Measurements from ENCODE around the gene ANKRD63. TPM values are rescaled to one million over a fixed set of nuclear protein-coding genes. Genes with fewer than 3 reads are reported as not detected.

ANKRD63 gene
- total and polyA plus RNA-seq, 9 donors: 0.27 TPM; not detected in 8

DNA sequence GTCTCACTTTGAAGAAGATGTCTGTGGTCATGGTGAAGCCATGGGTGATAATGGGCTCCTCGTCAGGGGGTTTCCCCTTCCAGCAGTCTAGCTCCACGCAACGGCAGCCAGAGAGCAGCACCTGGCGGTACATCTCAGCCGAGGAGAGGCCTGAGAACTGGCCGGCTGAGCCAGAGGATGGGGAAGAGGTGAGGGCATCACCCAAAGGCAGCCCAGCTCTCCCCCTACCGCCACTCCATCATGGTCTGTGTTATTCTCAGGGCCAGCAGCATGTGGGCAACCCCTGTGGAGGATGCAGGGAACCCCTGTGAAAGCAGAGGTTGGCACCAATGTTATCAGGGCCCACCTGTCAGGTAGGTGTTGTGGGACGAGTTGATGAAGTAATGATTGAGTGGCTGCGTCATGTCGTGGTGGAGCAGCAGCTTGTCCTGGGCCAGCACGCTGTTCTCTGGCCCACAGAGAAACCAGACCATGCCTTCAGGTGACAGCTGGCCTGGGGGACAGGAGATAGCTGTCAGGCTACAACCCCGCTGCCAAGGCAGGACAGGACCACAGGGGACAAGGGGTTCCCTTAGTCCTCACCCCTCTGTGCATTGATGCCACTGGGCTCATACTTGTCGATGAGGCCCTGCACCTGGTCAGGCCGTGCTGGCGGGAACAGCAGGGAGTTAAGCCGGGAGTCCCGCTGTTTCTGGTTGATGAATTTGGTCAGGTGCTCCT, 15.5 kb upstream of the ANKRD63 start:
- Histone ChIP-seq H3K4me1 (ENCODE audit: insufficient read depth) (no peaks in the 10 kb centered on the region), H3K27me3 (no peaks in the 10 kb centered on the region), H3K27ac (no peak overlapping the region), H3K9me3 (no peaks in the 10 kb centered on the region), H3K4me3 (no peak overlapping the region), H3K36me3 (no peaks in the 10 kb centered on the region)
- 91 to 94% (median 92%) methylated on average over 17 of the region's 17 CpGs for WGBS, 3 donors
- no peak for TF ChIP-seq POLR2A (IDR thresholded peaks at IDR 0.05)
- TF ChIP-seq EP300 (IDR thresholded peaks at IDR 0.05): no peak
- TF ChIP-seq, protein P1, sequence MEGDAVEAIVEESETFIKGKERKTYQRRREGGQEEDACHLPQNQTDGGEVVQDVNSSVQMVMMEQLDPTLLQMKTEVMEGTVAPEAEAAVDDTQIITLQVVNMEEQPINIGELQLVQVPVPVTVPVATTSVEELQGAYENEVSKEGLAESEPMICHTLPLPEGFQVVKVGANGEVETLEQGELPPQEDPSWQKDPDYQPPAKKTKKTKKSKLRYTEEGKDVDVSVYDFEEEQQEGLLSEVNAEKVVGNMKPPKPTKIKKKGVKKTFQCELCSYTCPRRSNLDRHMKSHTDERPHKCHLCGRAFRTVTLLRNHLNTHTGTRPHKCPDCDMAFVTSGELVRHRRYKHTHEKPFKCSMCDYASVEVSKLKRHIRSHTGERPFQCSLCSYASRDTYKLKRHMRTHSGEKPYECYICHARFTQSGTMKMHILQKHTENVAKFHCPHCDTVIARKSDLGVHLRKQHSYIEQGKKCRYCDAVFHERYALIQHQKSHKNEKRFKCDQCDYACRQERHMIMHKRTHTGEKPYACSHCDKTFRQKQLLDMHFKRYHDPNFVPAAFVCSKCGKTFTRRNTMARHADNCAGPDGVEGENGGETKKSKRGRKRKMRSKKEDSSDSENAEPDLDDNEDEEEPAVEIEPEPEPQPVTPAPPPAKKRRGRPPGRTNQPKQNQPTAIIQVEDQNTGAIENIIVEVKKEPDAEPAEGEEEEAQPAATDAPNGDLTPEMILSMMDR (IDR thresholded peaks at IDR 0.05): no peak
- intact Hi-C loops (cut with DNase I): no loop called here
- DNase-seq: no peak

DNA sequence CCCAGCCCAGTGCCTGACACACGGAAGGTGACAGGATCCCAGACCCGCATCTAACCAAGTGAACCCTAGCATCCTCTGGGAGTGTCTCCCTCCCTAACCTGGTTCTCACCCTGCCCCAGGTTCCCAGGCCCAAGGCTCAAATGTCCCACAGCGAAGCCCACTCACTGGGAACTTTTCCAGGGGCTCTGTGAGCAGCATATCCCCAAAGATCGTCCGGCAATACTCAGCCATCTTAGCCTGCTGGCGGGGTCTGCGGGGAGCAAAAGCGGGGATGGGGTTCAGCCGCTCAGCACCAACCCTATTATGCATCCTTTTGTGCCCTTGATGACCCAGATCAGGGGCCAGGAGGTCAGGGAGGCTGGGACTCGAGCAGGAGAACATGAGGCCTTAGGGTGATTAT, 14.5 kb upstream of the ANKRD63 start:
- intact Hi-C loops (cut with DNase I): no loop called here
- H3K4me1 ChIP-seq (ENCODE audit: insufficient read depth): no peaks in the 10 kb centered on the region
- H3K4me3 ChIP-seq: no peak overlapping the region
- TF ChIP-seq, protein P1 (IDR thresholded peaks at IDR 0.05): no peak
- TF ChIP-seq POLR2A (IDR thresholded peaks at IDR 0.05) (no peak), EP300 (IDR thresholded peaks at IDR 0.05) (no peak)
- H3K27ac ChIP-seq: no peak overlapping the region
- H3K36me3 ChIP-seq: no peaks in the 10 kb centered on the region
- no peaks in the 10 kb centered on the region for H3K9me3 ChIP-seq
- no peak for DNase-seq
- WGBS, 3 donors: 88 to 91% (median 89%) methylated on average over 10 of the region's 10 CpGs
- H3K27me3 ChIP-seq: no peaks in the 10 kb centered on the region

DNA sequence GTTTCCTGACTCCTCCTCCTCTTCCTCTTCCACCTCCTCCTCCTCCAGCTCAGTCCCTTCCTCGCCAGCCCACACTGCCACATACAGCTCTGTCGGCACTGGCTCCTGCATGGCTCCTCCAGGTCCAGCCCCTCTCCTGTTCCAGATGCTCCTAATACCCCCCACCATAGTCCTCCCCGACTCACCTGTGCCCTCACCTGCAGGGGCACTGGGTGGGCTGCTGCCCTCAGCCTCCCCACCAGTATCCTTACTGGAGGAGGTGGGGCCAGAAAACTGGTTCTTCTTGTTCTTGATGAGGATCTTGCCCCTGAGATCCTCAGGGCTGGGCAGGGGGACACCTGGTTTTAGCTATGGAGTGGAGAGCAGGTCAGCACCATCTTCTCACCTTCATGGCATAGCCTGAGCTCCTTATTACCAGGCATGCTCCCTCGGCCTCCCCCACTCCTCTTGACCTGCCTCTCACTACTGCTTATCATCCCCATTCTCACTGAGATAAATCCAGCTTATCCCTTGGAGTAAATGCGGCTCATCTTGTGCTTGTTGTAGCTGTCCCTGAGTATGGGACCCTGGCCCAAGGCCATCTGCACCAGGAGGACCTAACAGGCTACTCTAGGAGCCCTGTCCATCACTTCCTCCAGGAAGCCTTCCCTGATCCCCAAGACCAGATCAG, 13.8 kb upstream of the ANKRD63 start:
- Histone ChIP-seq H3K27ac (no peak overlapping the region), H3K36me3 (no peaks in the 10 kb centered on the region), H3K4me3 (no peak overlapping the region), H3K9me3 (no peaks in the 10 kb centered on the region), H3K4me1 (ENCODE audit: insufficient read depth) (no peaks in the 10 kb centered on the region), H3K27me3 (no peaks in the 10 kb centered on the region)
- intact Hi-C loops (cut with DNase I): no loop called here
- no peak for DNase-seq
- WGBS, 3 donors: 77 to 84% (median 84%) methylated on average over 5 of the region's 5 CpGs
- no peak for TF ChIP-seq POLR2A (IDR thresholded peaks at IDR 0.05)
- no peak for TF ChIP-seq EP300 (IDR thresholded peaks at IDR 0.05)
- TF ChIP-seq, protein P1 (IDR thresholded peaks at IDR 0.05): no peak

DNA sequence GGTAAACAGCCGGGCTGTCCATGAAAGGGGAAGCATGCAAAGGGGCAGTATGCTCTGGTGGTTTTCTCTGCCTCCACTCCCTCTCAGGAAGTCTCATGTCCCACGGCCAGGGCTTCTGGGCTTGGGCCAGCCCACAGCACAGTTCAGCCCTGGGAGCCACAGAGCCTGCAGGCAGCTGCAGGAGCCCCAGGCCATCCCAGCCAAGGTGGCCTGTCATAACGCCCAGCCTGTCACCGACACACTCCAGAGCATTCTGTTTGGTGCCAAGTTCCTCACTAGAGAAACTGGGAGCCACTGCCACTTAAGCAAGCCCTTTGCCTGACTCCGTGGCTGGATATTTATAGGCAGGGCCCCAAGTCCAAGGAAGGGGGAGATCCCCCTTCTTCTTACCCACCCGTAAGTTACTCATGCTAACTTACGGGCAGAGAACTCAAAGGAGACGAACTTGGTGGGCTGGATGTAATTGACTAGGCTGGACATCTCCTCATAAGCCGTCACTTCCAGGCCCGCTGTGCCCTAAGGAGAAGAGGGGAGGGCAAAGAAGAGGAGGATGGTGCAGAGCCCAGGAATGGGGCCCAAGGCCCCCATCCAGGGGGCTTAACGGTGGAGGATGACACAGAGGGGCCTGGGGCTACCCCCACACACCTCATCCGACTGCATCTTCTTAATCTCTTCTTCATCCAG, 13.2 kb upstream of the ANKRD63 start:
- H3K27me3 ChIP-seq: no peaks in the 10 kb centered on the region
- no peak overlapping the region for H3K4me3 ChIP-seq
- H3K4me1 ChIP-seq (ENCODE audit: insufficient read depth): peaks cover 1% of the 10 kb centered on the region
- intact Hi-C loops (cut with DNase I): no loop called here
- no peak for DNase-seq
- H3K27ac ChIP-seq: no peak overlapping the region
- no peaks in the 10 kb centered on the region for H3K9me3 ChIP-seq
- no peaks in the 10 kb centered on the region for H3K36me3 ChIP-seq
- 59 to 65% (median 65%) methylated on average over 12 of the region's 12 CpGs for WGBS, 3 donors
- TF ChIP-seq POLR2A (IDR thresholded peaks at IDR 0.05): no peak
- TF ChIP-seq EP300 (IDR thresholded peaks at IDR 0.05): no peak
- TF ChIP-seq, protein P1 (IDR thresholded peaks at IDR 0.05): no peak

Measured in ovary (tissue), 9 donors.